NCI-H1417 (cell line): ENCODE data around the gene BAG2.

Source experiments
- DNase-seq, 3 experiments: peaks; one replicate each; lab custom pipeline; 2025; lab: John Stamatoyannopoulos, UW

BAG2 gene

DNA sequence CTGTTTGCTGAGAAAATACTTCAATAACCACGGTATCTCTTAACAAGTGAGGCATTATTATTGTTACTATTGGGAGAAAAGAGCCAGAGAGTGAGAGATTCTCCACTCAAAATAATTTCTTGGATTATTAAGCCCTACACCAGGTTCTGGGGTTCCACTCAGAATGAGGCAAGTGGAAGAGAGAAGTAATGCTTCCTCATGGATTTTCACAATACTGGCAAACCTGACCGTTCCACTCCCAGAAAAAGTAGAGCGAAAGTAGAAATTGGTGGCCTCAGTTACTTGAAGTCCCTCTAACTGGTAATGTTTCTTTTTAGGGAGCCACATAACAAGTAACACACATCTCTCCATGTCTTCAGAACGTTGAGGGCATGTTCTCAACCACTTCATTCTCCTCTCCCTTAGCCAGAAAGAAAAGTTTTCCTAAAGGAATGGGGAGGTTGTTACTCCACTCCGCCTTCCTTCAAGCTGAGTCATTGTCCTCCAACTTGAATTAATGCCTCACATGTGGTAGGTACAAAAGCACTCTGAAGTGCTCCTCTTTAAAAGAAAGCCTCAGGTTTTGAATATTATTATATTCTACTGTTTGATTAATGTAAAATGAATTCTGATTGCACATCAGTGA is 1.9 kb downstream of the BAG2 start:
- no peak for DNase-seq

DNA sequence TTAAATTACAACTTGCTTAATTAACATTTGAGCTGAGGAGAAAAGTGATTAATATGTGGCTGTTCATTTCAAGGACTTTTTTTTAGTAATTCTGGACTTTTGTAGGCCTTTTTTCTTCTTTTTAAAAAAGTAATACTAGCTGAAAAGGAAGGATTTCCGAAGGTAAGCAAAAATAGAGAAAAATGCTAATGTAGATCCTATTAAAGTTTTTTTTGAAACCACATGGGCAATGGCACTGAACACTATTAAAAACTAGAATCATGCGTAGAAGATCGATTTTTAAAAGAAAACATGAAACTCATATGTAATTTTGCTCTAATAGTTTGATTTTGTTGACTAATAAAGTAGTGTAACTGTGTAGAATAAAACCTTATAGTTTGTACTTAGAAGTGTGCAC is 2.4 kb downstream of the BAG2 start:
- DNase-seq, result no peak

DNA sequence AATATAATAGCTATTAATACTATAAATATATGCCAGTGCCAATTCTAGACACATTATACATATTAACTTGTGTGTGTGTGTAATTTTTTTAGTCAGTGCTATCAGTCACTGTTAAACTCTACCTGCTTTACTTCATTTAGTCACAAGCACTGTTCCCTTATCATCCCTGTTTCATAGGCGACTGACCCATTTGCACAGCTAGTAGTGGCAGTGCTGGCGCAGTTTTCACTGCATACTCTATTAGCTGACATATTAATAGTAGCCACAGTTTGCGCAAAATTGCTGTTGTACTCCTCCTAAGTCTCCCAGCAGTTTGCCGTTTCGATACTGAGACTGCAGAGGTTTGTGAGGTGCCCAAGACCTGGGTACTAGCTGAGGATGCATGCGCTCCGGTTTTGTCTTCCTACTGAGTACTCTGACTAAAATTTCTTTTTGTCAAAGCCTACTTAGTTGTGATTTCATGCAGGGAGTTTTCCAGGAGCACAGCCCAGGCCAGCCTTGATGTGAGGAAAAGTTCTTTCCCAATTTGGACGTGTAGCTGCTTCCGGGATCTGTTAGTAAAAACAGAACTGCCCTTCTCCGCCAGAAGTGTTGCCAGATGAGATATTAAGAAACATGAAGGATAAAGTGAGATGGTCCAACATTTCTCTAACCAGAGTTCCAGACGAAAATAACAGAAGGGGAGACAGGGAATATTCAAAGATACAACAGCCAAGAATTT is 5.6 kb downstream of the BAG2 start:
- DNase-seq, result no peak

DNA sequence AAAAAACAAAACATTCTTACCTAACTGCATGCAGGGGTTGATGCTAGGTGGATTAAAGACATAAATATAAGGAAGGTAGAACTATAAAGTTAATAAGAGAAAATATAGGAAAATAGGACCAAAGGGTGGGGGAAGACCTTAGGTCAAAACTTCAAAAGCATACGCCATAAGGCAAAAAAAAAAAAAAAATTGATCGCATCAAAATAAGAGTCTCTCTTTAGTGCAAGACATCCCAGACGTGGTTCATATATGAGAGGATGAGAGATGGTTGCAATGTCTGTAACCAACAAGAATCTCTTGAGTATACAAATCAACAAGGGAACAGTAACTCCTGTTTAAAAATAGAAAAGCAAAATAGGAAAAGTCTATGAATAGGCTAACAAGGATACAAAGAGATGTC is 8.5 kb downstream of the BAG2 start:
- DNase-seq, result no peak

DNA sequence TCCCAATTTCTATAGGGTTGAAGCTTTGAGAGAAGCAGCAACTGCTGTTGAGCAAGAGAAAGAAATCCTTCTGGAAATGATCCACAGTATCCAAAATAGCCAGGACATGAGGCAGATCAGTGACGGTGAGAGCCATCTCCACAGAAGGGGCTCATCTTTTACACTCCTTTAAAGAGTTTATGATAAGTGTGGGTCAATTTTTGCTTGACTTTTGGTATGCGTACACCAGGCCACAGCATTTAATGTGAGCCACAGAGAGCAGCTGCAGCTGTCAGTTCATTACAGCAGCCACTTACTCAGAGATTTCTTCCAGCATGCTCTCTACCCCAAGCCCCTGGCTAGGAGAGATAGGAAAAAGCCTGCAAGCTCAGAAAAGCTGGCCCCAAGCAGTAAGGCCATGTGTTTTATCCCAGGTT is 9.9 kb downstream of the BAG2 start:
- DNase-seq, result no peak

DNA sequence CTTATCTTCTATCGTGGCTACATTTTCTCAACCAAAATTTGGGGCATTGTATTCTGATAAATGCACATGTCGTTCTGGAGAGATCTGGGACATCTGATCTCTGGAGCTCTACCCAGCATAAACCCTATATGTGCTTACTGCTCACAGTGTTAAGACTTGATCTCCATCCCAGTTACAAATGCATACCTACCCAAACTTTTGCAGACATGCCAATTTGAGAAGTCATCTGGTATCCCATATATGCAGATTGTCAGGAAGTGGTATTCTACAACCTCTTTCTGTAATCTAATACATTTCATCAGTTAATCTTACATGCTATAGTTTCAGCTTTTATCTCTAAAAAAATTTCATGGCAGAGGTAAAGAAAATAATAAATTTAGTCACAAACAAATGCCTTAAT is 11.2 kb downstream of the BAG2 start:
- DNase-seq, result no peak

DNA sequence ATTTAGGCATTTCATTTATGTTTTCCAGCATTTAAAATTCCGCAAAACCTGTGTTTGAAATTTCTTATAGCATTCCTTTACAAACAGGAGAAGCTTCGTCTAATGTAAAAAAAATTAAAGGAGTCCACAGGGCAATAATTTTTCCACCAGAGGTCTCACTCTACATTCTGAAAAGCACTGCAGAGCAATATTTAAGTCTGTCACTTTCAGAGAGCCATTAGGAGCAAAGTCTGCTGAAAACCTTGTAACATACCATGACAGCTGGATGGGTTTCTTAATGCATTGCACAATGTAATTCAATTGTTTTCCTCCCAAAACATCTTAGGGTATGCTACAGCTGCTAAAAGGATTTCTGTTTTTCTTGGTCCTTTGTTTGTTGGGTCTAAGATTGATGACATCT is 18.0 kb downstream of the BAG2 start:
- DNase-seq, result peak in 1 of 3 experiments; percentile 37

DNA sequence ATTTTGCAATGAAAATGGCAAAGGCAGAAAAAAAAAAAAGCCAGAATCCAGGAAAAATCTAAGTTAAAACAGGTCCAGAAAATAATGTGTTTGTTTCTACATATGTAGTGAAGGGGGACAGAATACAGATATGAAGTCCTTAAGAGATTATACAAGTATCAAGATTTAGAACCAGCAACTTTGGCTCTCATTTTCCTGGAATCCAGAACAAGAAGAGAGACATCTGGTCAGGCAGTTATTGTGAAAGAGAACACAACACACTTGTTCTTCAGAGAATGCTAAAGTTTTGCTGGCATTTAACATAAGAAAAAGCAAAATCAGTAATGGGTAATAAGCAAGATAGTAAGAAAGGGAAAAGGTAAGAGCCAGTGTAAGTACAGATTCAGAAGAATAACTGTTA is 21.1 kb downstream of the BAG2 start:
- DNase-seq, result no peak

DNA sequence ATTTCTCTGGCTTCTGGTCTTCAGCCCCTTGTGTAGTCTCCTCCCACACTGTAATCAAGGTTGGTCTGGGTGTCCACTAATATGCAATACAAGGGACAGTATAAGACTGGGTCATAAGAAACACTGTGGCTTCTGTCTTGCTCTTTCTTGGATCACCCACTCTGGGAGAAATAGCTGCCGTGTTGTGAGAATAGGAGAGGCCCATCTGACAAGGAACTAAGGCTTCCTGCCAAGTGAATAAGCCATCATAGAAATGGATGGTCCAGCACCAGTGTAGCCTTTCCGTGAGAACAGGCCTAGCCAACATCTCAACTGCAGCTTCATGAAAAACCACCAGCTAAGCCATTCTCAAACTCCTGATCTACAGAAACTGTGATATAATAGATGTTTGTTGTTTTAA is 23.3 kb downstream of the BAG2 start:
- no peak for DNase-seq

DNA sequence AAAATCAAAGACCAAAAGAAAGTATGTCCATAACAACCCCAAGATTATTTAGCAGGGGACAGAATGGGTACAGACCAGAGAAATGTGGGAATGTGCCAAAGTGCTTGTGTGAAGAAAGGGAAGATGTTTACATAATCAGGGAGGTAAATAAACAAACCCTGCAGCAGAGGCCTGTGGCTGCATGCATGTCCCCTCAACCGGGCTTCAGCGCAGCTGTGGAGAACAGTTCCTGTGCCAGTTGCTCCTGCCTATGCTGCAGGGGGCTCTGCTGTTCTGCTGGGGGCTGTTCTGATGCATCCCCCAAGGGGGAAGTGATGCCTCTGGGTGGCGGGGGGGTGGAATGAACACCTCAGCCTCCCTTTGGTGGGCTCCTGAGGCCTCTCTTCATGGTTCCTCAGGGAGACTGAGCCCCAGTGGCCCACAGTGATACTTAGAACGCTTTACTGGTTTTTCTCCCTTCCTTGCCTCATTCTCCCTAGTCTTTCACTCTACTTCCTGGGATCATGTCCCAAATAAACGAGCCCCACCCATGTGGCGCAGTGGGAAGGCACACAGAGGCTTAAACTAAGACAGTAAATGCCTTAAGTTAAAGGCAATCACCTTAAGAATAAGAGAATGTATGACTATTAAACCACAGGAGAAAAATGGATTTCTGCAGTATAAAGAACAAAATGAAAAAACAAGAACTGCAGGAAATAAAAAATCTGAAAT is 27.0 kb downstream of the BAG2 start:
- DNase-seq, result no peak

DNA sequence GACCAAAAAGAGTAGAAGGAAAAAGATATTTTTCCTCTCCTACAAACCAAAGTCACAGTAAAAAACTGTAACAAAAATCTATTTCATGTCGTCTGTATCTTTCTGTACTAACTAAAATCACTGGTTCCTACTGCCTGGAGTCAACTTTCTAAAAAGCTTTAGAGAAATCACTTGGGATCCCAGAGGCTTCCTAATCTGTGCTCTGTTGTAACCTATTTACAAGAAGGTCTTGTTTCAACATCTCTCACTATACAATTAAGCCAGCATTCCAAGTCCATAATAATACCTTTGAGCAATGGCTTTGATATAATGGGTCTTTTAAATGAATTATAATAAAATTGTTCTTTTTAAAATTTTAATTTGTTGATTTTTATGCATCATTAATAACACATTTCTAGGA is 29.6 kb downstream of the BAG2 start:
- DNase-seq, result no peak

DNA sequence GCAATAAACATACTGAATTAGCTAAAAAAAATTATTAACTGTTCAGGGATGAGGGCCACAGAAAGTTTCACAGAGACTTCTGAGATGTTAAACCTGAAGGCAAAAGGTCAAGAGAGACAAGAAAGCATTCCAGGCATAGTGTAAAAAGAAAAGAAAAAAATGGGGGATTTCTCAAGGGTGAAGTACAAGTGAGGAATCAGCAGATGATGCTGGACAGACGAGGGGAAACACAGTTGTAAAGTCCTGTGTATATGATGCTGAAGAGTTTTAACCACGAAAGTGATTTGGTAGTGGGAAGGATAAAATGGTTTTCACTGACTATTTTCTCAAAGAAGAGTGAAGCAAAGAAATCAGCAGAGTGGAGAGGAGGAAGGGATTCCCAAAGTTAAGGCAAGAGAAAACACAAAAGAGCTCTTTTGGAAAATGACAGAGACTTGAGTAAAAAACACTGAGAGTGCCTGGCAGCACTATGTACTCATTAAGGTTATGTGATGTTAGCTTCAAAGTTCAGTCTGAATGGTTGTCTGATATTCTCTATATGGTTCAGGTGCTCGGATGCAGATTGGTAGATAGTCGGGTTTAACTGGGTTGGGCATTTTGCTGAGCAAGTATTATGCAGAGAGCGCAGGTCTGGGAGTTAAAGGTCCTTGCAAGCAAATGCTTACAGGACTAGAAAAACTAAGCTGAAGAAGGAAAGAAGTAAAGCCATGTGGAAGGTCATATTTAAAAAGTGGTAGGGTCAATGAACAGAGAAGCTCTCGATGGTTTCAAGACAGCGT is 33.6 kb downstream of the BAG2 start:
- DNase-seq, result no peak

DNA sequence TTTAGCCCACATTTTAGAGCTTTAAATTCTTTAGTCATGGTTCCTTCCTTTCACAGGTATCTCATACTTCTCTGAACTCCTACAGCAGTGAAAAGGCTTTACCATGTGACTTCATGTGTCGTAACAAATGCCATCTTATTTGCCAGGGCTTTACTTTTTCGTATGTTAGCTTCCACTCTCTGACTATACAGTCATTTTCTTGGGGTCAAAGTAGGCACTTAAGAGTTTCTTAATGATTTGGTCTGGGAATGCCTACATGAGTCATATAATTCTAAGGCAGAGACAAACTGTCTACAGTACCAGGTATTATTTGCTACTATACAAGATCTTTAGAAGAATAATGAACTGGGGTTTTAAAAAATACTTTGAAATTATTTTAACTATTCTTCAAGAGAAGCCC is 35.0 kb downstream of the BAG2 start:
- no peak for DNase-seq

DNA sequence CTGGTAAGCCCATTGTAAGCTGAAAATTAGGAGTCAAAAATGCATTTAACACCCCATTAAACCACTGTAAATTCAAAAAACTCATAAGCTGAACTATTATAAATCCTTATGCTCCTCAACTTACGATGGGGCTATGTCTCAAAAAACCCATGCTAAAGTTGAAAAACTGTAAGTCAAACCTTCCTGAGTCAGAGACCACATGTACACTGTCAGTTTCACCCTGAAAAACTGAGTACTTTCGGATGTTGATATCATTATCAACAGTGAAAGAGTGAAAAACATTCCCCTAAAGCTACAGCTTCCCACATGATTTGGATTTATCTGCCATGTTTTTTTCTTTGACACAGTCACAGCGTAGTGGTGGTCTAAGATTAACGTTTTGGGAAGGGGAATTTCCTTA is 35.7 kb downstream of the BAG2 start:
- no peak for DNase-seq

DNA sequence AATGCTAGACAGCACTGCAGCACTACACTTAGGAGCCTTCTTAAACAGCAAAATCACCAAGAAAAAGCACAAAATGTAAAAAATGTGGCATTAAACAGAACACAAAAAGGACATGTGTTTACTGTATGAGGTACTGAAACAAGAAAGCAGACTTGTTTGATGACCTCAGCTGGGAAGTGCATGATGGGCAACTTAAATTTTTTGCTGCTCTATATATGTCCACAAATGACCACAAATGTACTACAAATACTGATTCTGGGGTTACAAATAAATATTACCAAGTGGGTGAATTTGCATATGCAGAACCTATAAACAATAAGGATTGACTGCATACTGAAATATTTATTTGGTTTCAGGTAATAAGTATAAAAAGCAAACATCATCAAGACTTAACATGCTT is 36.9 kb downstream of the BAG2 start:
- DNase-seq, result no peak

DNA sequence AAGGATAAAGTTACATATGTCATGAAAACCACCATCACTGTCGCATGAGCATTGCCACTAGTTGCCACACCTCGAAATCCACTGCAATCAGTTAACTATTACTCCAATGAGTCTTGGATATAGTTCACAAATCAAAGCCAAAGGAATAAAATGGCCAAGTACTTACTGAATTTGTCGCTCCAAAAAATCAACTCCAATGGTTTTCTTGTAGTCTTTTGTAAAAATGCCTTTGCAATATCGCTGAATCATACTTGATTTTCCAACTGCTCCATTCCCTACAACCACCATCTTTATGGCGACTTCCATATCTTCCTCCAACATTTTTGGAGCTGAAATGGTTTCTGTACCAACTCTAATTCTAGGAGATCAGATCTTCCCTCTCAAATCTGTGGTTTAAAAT is 37.9 kb downstream of the BAG2 start:
- DNase-seq, result no peak

DNA sequence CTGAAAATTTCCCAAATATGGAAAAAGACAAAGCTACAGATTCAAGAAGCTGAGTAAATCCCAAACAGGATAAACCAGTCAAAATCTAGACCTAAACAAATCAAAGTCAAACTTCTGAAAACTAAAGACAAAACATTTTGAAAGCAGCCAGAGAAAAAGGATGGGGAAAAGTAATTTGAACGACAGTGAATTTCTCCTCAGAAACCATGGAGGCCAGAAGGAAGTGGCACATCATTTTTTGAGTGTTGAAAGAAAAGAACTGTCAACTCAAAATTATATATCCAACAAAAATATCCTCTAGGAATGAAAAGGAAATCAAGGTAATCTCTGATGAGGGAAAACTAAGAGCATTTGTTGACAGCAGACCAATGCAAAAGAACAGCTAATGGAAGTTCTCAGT is 43.1 kb downstream of the BAG2 start:
- no peak for DNase-seq

DNA sequence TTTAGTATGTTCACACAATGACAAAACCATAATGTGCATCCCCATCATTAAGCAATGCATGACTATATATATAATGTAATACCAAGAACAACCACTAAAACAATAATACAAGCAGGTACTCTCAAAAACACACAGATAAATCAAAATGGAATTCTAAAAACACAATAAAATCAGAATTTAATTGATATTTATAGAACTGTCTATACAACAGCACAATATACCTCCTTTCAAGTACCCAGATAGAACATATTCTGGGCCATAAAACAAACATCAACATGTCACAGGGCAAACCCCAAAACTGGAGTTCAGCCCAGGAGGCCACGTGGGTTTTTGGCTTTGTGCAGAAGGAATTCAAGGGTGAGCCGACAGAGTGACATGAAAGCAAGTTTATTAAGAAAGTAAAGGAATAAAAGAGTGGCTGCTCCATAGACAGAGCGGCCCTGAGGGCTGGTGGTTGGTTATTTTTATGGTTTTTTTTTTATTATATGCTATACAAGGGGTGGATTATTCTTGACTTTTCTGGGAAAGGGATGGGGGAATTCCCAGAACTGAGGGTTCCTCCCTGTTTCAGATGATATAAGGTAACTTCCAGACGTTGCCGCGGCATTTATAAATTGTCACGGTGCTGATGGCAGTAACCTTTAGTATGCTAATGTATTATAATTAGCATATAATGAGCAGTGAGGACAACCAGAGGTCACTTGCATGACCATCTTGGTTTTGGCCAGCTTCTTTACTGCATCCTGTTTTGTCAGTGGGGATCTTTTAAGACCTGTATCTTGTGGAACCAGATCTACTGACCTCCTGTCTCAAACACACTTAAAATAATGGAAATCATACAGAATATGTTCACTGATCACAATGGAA is 44.3 kb downstream of the BAG2 start:
- DNase-seq, result no peak

DNA sequence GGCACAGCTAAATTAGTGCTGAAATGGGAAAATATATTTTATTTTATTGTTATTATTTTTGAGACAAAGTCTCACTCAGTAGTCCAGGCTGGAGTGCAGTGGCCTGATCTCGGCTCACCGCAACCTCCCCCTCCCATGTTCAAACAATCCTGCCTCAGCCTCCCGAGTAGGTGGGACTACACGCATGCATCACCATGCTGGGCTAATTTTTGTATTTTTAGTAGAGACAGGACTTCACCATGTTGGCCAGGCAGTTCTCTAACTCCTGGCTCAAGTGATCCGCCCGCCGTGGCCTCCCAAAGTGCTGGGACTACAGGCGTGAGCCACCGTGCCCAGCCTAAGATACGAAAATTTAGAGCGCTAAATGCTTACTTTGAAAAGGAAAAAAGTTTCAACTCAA is 45.1 kb downstream of the BAG2 start:
- no peak for DNase-seq

DNA sequence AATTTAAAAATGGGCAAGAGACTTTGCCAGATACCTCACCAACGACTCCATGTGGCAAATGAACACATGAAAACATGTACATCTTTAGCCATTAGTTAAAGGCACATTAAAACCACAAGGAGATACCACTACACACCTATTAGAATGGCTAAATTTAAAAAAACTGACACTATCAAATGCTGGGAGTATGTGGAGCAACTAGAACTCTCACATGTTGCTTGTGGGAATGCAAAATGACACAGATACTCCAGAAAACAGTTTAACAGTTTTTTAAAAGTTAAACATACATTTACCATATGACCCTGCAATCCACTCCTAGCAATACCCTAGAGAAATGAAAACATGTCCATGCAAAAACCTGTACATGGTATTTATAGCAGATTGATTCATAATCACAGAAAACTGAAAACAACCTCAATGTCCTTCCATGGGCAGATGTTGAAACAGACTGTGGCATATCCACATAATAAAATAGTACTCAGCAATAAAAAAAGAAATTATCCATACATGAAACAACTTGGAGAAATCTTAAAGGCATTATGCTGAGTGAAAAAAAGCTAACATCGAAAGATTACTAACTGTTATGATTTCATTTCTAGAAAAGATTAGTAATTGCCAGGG is 48.1 kb downstream of the BAG2 start:
- DNase-seq, result no peak
